Trophoblast cell (in vitro differentiated cells and primary cell): ENCODE measurements around the gene CFAP119.

ENCODE experiments used
- DNase-seq, 2 donors: peaks; one replicate each; pipeline ENCODE4 v3.0.0-alpha.2; 2016
- H2AFZ ChIP-seq: 2 replicates; pipeline ENCODE4 v1.6.1; 2013; ENCODE audit warnings: low read length, moderate library complexity, mild to moderate bottlenecking; ENCODE audit not compliant: insufficient read depth, poor library complexity
- H2AK5ac ChIP-seq: 2 replicates; pipeline ENCODE4 v1.6.1; 2013; ENCODE audit warnings: mild to moderate bottlenecking, low read length
- H2BK120ac ChIP-seq: 2 replicates; pipeline ENCODE4 v1.6.1; 2013; ENCODE audit warnings: low read length, mild to moderate bottlenecking, moderate library complexity; ENCODE audit not compliant: insufficient read depth, poor library complexity
- H2BK12ac ChIP-seq: 2 replicates; pipeline ENCODE4 v1.6.1; 2013; ENCODE audit warnings: mild to moderate bottlenecking, low read length, moderate library complexity
- H2BK5ac ChIP-seq: 2 replicates; pipeline ENCODE4 v1.6.1; 2013; ENCODE audit warnings: low read length, low read depth, moderate library complexity, mild to moderate bottlenecking; ENCODE audit not compliant: poor library complexity
- H3K14ac ChIP-seq: 2 replicates; pipeline ENCODE4 v1.6.1; 2013; ENCODE audit warnings: mild to moderate bottlenecking, low read length
- H3K18ac ChIP-seq: 2 replicates; pipeline ENCODE4 v1.6.1; 2013; ENCODE audit warnings: mild to moderate bottlenecking, low read length
- H3K23ac ChIP-seq: 2 replicates; pipeline ENCODE4 v1.6.1; 2013; ENCODE audit warnings: low read length
- H3K27ac ChIP-seq: 2 replicates; pipeline ENCODE4 v1.5.1; 2013; ENCODE audit warnings: low read depth, mild to moderate bottlenecking, inconsistent platforms, low read length, moderate library complexity
- H3K27me3 ChIP-seq: 2 replicates; pipeline ENCODE4 v1.6.1; 2013; ENCODE audit warnings: inconsistent platforms, mild to moderate bottlenecking, low read length, moderate library complexity; ENCODE audit not compliant: insufficient read depth
- H3K36me3 ChIP-seq, 2 experiments: 1 replicate in 1 of 2; 2 replicates in 1 of 2; pipeline ENCODE4 v1.6.1; 2013; ENCODE audit warnings: low read length in 2 of 2, mild to moderate bottlenecking in 2 of 2, moderate library complexity in 1 of 2; ENCODE audit not compliant: insufficient read depth in 2 of 2, control insufficient read depth in 1 of 2
- H3K4ac ChIP-seq: 2 replicates; pipeline ENCODE4 v1.6.1; 2013; ENCODE audit warnings: low read depth, mild to moderate bottlenecking, low read length, moderate library complexity
- H3K4me1 ChIP-seq, 2 experiments: 1 replicate in 1 of 2; 2 replicates in 1 of 2; pipeline ENCODE4 v1.6.1; 2013; ENCODE audit warnings: low read length in 2 of 2, mild to moderate bottlenecking in 2 of 2, moderate library complexity in 1 of 2; ENCODE audit not compliant: insufficient read depth in 2 of 2, control insufficient read depth in 1 of 2
- H3K4me2 ChIP-seq: 2 replicates; pipeline ENCODE4 v1.6.1; 2013; ENCODE audit warnings: inconsistent platforms, mild to moderate bottlenecking, low read length, moderate library complexity
- H3K4me3 ChIP-seq: 2 replicates; pipeline ENCODE4 v1.5.1; 2013; ENCODE audit warnings: mild to moderate bottlenecking, low read depth, low read length, inconsistent platforms
- H3K79me1 ChIP-seq: one replicate; pipeline ENCODE4 v1.6.1; 2013; ENCODE audit warnings: low read length
- H3K79me2 ChIP-seq: 2 replicates; pipeline ENCODE4 v1.6.1; 2013; ENCODE audit warnings: low read length, mild to moderate bottlenecking; ENCODE audit not compliant: control insufficient read depth, insufficient read depth, poor library complexity
- H3K9ac ChIP-seq: 2 replicates; pipeline ENCODE4 v1.6.1; 2013; ENCODE audit warnings: mild to moderate bottlenecking, low read length
- H3K9me3 ChIP-seq: 2 replicates; pipeline ENCODE4 v1.6.1; 2013; ENCODE audit warnings: low read depth, mild to moderate bottlenecking, control low read depth, inconsistent platforms, low read length; ENCODE audit not compliant: insufficient read depth
- H4K12ac ChIP-seq: 2 replicates; pipeline ENCODE4 v1.6.1; 2013; ENCODE audit warnings: low read depth, mild to moderate bottlenecking, low read length, moderate library complexity
- H4K8ac ChIP-seq: 2 replicates; pipeline ENCODE4 v1.6.1; 2013; ENCODE audit warnings: low read depth, mild to moderate bottlenecking, low read length, moderate library complexity
- H4K91ac ChIP-seq: one replicate; pipeline ENCODE4 v1.6.1; 2013; ENCODE audit warnings: low read depth, mild to moderate bottlenecking, low read length, moderate library complexity
- WGBS: extraction: QIAGEN DNeasy Blood & Tissue Kit; methylation state at CpG from one replicate; pipeline ENCODE4 v1.1.7; 2013; ENCODE audit warnings: missing lambda C conversion rate; ENCODE audit not compliant: insufficient read length, insufficient coverage; ENCODE audit errors: extremely low coverage; 5-methylcytosine and 5-hydroxymethylcytosine counted together

The CFAP119 gene

GRCh38 chr16:30764816-30765465 is 3.1 kb upstream of the CFAP119 start:
- peaks cover 15% of the 10 kb centered on the region for H3K79me2 ChIP-seq
- no CpG with 5 or more reads among the region's 12 CpGs for WGBS
- peaks cover 13 to 16% of the 10 kb centered on the region in 2 experiments for H3K4me1 ChIP-seq
- no peak overlapping the region for H4K91ac ChIP-seq
- H3K27ac ChIP-seq = no peak overlapping the region
- no peak overlapping the region for H2BK5ac ChIP-seq
- peaks cover 2% of the 10 kb centered on the region for H3K9me3 ChIP-seq
- no peak overlapping the region for H3K18ac ChIP-seq
- H3K79me1 ChIP-seq = peaks cover 10% of the 10 kb centered on the region
- no peak overlapping the region for H4K8ac ChIP-seq
- no peak overlapping the region for H3K4ac ChIP-seq
- no peak overlapping the region for H2AK5ac ChIP-seq
- H2BK120ac ChIP-seq = no peak overlapping the region
- H3K4me3 ChIP-seq = no peak overlapping the region
- peaks cover 63 to 70% of the 10 kb centered on the region in 2 experiments for H3K36me3 ChIP-seq
- no peak overlapping the region for H2AFZ ChIP-seq
- H3K4me2 ChIP-seq = no peak overlapping the region
- H3K14ac ChIP-seq = no peak overlapping the region
- no peak overlapping the region for H3K23ac ChIP-seq
- H3K9ac ChIP-seq = no peak overlapping the region
- no peak overlapping the region for H4K12ac ChIP-seq
- H3K27me3 ChIP-seq = no peaks in the 10 kb centered on the region
- no peak for DNase-seq
- no peak overlapping the region for H2BK12ac ChIP-seq

GRCh38 chr16:30764086-30764485 is 2.2 kb upstream of the CFAP119 start:
- Histone ChIP-seq H3K4me2 (no peak overlapping the region), H2BK120ac (no peak overlapping the region), H3K4me1 (peaks cover 13 to 16% of the 10 kb centered on the region in 2 experiments), H2AK5ac (no peak overlapping the region), H2AFZ (no peak overlapping the region), H4K91ac (no peak overlapping the region), H3K79me1 (peaks cover 10% of the 10 kb centered on the region), H3K18ac (no peak overlapping the region), H3K9ac (no peak overlapping the region), H4K12ac (no peak overlapping the region), H3K9me3 (peaks cover 1% of the 10 kb centered on the region), H4K8ac (no peak overlapping the region), H3K79me2 (peaks cover 15% of the 10 kb centered on the region), H3K27ac (no peak overlapping the region), H3K4ac (no peak overlapping the region), H3K36me3 (peaks cover 60 to 67% of the 10 kb centered on the region in 2 experiments), H3K23ac (no peak overlapping the region), H3K27me3 (no peaks in the 10 kb centered on the region), H3K4me3 (no peak overlapping the region), H2BK5ac (no peak overlapping the region), H2BK12ac (no peak overlapping the region), H3K14ac (no peak overlapping the region)
- no CpG with 5 or more reads among the region's 11 CpGs for WGBS
- DNase-seq = no peak

- no peaks in the 10 kb centered on the region for H3K9me3 ChIP-seq
- DNase-seq = no peak
- H4K8ac ChIP-seq = no peak overlapping the region
- H3K4me3 ChIP-seq = peak overlapping the region; percentile 92
- no CpG with 5 or more reads among the region's 15 CpGs for WGBS
- H3K4me1 ChIP-seq = peaks cover 13 to 16% of the 10 kb centered on the region in 2 experiments
- no peak overlapping the region for H2BK120ac ChIP-seq
- peak overlapping the region; percentile 61 for H2AK5ac ChIP-seq
- H3K4me2 ChIP-seq = peak overlapping the region; percentile 87
- H4K91ac ChIP-seq = no peak overlapping the region
- no peak overlapping the region for H3K27ac ChIP-seq
- no peaks in the 10 kb centered on the region for H3K27me3 ChIP-seq
- no peak overlapping the region for H3K18ac ChIP-seq
- peaks cover 58 to 66% of the 10 kb centered on the region in 2 experiments for H3K36me3 ChIP-seq
- peaks cover 15% of the 10 kb centered on the region for H3K79me2 ChIP-seq
- no peak overlapping the region for H4K12ac ChIP-seq
- no peak overlapping the region for H3K14ac ChIP-seq
- no peak overlapping the region for H3K23ac ChIP-seq
- H3K9ac ChIP-seq = peak overlapping the region; percentile 95
- H3K79me1 ChIP-seq = peaks cover 10% of the 10 kb centered on the region
- no peak overlapping the region for H2BK5ac ChIP-seq
- no peak overlapping the region for H2BK12ac ChIP-seq
- H3K4ac ChIP-seq = peak overlapping the region; percentile 63
- no peak overlapping the region for H2AFZ ChIP-seq
Observed at GRCh38 chr16:30762991-30763725, 1.3 kb upstream of the CFAP119 start.

- Histone ChIP-seq H3K23ac (no peak overlapping the region), H4K12ac (no peak overlapping the region), H3K36me3 (peaks cover 58 to 67% of the 10 kb centered on the region in 2 experiments), H3K14ac (peak overlapping the region; percentile 24), H3K27ac (peak overlapping the region; percentile 20), H3K4me1 (peaks cover 13 to 16% of the 10 kb centered on the region in 2 experiments), H3K4ac (no peak overlapping the region), H3K9ac (peak overlapping the region; percentile 62), H4K8ac (peak overlapping the region; percentile 41), H2AK5ac (no peak overlapping the region), H2BK5ac (no peak overlapping the region), H3K79me2 (peaks cover 15% of the 10 kb centered on the region), H4K91ac (peak overlapping the region; percentile 52), H3K18ac (peak overlapping the region; percentile 28), H3K27me3 (no peaks in the 10 kb centered on the region), H3K9me3 (no peaks in the 10 kb centered on the region), H2BK12ac (no peak overlapping the region), H3K4me2 (peak overlapping the region; percentile 95), H2BK120ac (no peak overlapping the region), H2AFZ (peak overlapping the region; percentile 91), H3K4me3 (peak overlapping the region; percentile 82), H3K79me1 (peaks cover 10% of the 10 kb centered on the region)
- peak; percentile 11 to 40 for DNase-seq
- WGBS = no CpG with 5 or more reads among the region's 64 CpGs
Observed at GRCh38 chr16:30761427-30761927, 385 bp downstream of the CFAP119 start.
